HG02623 (cell line): ENCODE results near the gene F11.
"Not testable (repeated sequence)": the region's sequence is repeated elsewhere in the genome, so short reads cannot be mapped to it uniquely, and the experiment has no call there.

Experiments used
- ATAC-seq: cut with Tn5 transposase; IDR thresholded peaks from one replicate; pipeline ENCODE4 v1.9.1; 2021; ENCODE audit warnings: moderate library complexity; ENCODE audit not compliant: unreplicated experiment

The F11 gene

GRCh38 chr4:186249785-186250754, 15.9 kb upstream of the F11 start:
- no peak for ATAC-seq

- ATAC-seq, result no peak
These were observed 15.2 kb upstream of the F11 start for GRCh38 chr4:186250760-186251159.

- no peak for ATAC-seq
These were observed 10.9 kb upstream of the F11 start for GRCh38 chr4:186255122-186255521.

- no peak for ATAC-seq
These were observed 7.7 kb upstream of the F11 start for GRCh38 chr4:186258216-186258811.

GRCh38 chr4:186260117-186260503, 5.9 kb upstream of the F11 start:
- ATAC-seq, result no peak

GRCh38 chr4:186260504-186261448, 5.2 kb upstream of the F11 start:
- ATAC-seq, result no peak

- ATAC-seq, result no peak
These were observed 1.3 kb upstream of the F11 start for GRCh38 chr4:186264660-186265059.

- ATAC-seq, result not testable (repeated sequence)
These were observed 739 bp upstream of the F11 start for GRCh38 chr4:186265250-186265649.

- ATAC-seq, result no peak
These were observed 904 bp downstream of the F11 start for GRCh38 chr4:186266729-186267456.

GRCh38 chr4:186271081-186271678, 5.2 kb downstream of the F11 start:
- ATAC-seq, result no peak

- no peak for ATAC-seq
These were observed 6.9 kb downstream of the F11 start for GRCh38 chr4:186272699-186273391.

GRCh38 chr4:186273392-186273789, 7.4 kb downstream of the F11 start:
- ATAC-seq, result not testable (repeated sequence)

GRCh38 chr4:186283311-186283710, 17.3 kb downstream of the F11 start:
- no peak for ATAC-seq

GRCh38 chr4:186285147-186285546, 19.2 kb downstream of the F11 start:
- no peak for ATAC-seq

- ATAC-seq, result no peak
These were observed 20.6 kb downstream of the F11 start for GRCh38 chr4:186286581-186286980.

- ATAC-seq, result no peak
These were observed 25.4 kb downstream of the F11 start for GRCh38 chr4:186291256-186291890.

GRCh38 chr4:186294160-186294559, 28.2 kb downstream of the F11 start:
- ATAC-seq, result no peak

GRCh38 chr4:186296481-186296880, 30.5 kb downstream of the F11 start:
- no peak for ATAC-seq

GRCh38 chr4:186297013-186297645, 31.1 kb downstream of the F11 start:
- ATAC-seq, result no peak
